DOHH2 (cell line): ENCODE data around the gene RAB26.

ENCODE experiments used
- H3F3A ChIP-seq: fragments of 200-600 bp; sonication (generic), shearing (Covaris generic); 2 replicates; pipeline ENCODE4 v1.6.0; 2016; ENCODE audit warnings: antibody characterized with exemption, mild to moderate bottlenecking; ENCODE audit not compliant: control insufficient read depth, insufficient read depth
- H3K27ac ChIP-seq: fragments of 200-600 bp; sonication (generic); 2 replicates; pipeline ENCODE4 v1.5.1; 2014; ENCODE audit warnings: low read depth, mild to moderate bottlenecking, low read length, moderate library complexity
- H3K27me3 ChIP-seq: fragments of 200-600 bp; sonication (generic); 2 replicates; pipeline ENCODE4 v1.6.1; 2014; ENCODE audit warnings: mild to moderate bottlenecking, low read length, mixed read lengths; ENCODE audit not compliant: control insufficient read depth
- H3K36me3 ChIP-seq: fragments of 200-600 bp; sonication (generic); 2 replicates; pipeline ENCODE4 v1.6.1; 2014; ENCODE audit warnings: mild to moderate bottlenecking, low read length, moderate library complexity, mixed read lengths; ENCODE audit not compliant: control insufficient read depth
- H3K4me1 ChIP-seq: fragments of 200-600 bp; sonication (generic); 2 replicates; pipeline ENCODE4 v1.6.1; 2014; ENCODE audit warnings: mild to moderate bottlenecking, low read length, mixed read lengths; ENCODE audit not compliant: control insufficient read depth
- H3K4me2 ChIP-seq: fragments of 200-600 bp; sonication (generic); 2 replicates; pipeline ENCODE4 v1.6.0; 2014; ENCODE audit warnings: mild to moderate bottlenecking, low read length, moderate library complexity
- H3K4me3 ChIP-seq: fragments of 200-600 bp; sonication (generic); 2 replicates; pipeline ENCODE4 v1.5.1; 2014; ENCODE audit warnings: mild to moderate bottlenecking, low read length, mixed read lengths
- H3K79me2 ChIP-seq: fragments of 200-600 bp; sonication (generic); 2 replicates; pipeline ENCODE4 v1.6.1; 2014; ENCODE audit warnings: mild to moderate bottlenecking, low read length, mixed read lengths; ENCODE audit not compliant: control insufficient read depth
- H3K9me2 ChIP-seq: fragments of 200-600 bp; sonication (generic); replicated peaks from 2 replicates; pipeline ENCODE4 v1.6.1; 2014; ENCODE audit warnings: mild to moderate bottlenecking, low read length, mixed read lengths; ENCODE audit not compliant: control insufficient read depth
- H3K9me3 ChIP-seq: fragments of 200-600 bp; sonication (generic); 2 replicates; pipeline ENCODE4 v1.6.1; 2014; ENCODE audit warnings: antibody characterized with exemption, low read length, mixed read lengths; ENCODE audit not compliant: control insufficient read depth, insufficient read depth
- H4K20me1 ChIP-seq: fragments of 200-600 bp; sonication (generic); 2 replicates; pipeline ENCODE4 v1.6.0; 2014; ENCODE audit warnings: low read depth, mild to moderate bottlenecking, antibody characterized with exemption, low read length, moderate library complexity; ENCODE audit not compliant: control insufficient read depth, insufficient read depth
- CTCF ChIP-seq: fragments of 200-600 bp; sonication (generic); IDR thresholded peaks from one replicate; pipeline ENCODE4 v1.5.1; 2014; ENCODE audit warnings: antibody characterized with exemption, mild to moderate bottlenecking, low read depth, low read length; ENCODE audit not compliant: poor library complexity, severe bottlenecking
- EZH2phosphoT487 ChIP-seq: fragments of 200-600 bp; sonication (generic); IDR thresholded peaks from 2 replicates; pipeline ENCODE4 v1.6.1; 2017; ENCODE audit warnings: borderline replicate concordance, mild to moderate bottlenecking, antibody characterized with exemption, low read length, moderate library complexity, mixed read lengths

RAB26 gene

DNA sequence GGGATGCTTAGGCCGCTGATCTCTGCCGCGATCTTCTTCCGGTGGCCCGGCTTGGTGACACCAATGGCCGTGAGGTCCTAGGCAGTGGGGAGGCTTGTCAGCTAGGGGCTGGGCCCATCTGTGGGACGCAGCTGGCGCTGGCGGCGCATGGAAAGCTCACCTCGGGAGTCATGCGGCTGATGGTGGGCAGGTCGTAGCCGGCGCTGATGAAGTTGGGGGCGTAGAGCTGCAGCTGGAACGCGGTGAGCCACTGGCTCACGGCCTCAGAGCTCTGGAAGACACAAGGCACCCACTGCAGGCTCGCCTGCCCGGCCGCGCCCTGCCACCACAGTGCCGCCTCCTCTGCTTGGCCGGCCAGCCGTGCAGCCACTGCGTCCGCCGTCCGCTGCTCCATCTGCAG, 35.2 kb downstream of the RAB26 start:
- no peaks in the 10 kb centered on the region for H3K9me3 ChIP-seq

DNA sequence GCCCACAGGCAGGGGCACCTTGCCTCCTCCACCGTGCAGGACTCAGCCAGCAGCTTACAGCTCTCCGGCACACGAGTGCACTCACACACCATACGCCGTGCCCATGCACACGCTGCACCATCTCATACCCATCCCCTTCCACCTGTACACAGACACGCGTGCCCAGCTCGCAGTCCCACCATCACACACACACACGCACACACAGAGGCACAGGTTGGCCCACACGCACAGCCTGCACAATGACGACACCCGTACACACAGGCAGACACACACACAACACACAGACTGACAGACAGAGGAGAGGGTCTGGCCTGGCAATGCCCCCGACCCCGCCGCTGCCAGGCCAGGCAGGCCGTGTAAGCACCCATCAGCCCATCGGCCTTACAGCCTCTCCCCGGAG, 35.9 kb downstream of the RAB26 start:
- TF ChIP-seq CTCF (no peak), EZH2phosphoT487 (no peak)
- H3K4me3 ChIP-seq = no peak overlapping the region
- no peak overlapping the region for H3K4me2 ChIP-seq
- 0 out of 2 replicates have a peak, but pooled peaks cover 2% of the 10 kb centered on the region for H3K4me1 ChIP-seq
- peaks cover 7% of the 10 kb centered on the region; the same call in 1 of the 2 replicates for H3K36me3 ChIP-seq
- no peaks in the 10 kb centered on the region for H3K27me3 ChIP-seq
- no peaks in the 10 kb centered on the region for H3K9me2 ChIP-seq
- no peaks in the 10 kb centered on the region for H4K20me1 ChIP-seq
- H3K79me2 ChIP-seq = no peaks in the 10 kb centered on the region
- no peaks in the 10 kb centered on the region for H3F3A ChIP-seq
- H3K9me3 ChIP-seq = no peaks in the 10 kb centered on the region
- no peak overlapping the region for H3K27ac ChIP-seq

More for the DNA sequence above, 35.2 kb downstream of the RAB26 start:
- Histone ChIP-seq H3K9me2 (no peaks in the 10 kb centered on the region), H3K27me3 (no peaks in the 10 kb centered on the region), H3K4me2 (no peak overlapping the region), H4K20me1 (no peaks in the 10 kb centered on the region), H3F3A (no peaks in the 10 kb centered on the region), H3K4me1 (0 out of 2 replicates have a peak, but pooled peaks cover 2% of the 10 kb centered on the region), H3K79me2 (no peaks in the 10 kb centered on the region), H3K36me3 (peaks cover 7% of the 10 kb centered on the region; the same call in 1 of the 2 replicates), H3K4me3 (no peak overlapping the region), H3K27ac (no peak overlapping the region)
- no peak for TF ChIP-seq EZH2phosphoT487
- TF ChIP-seq CTCF = no peak

DNA sequence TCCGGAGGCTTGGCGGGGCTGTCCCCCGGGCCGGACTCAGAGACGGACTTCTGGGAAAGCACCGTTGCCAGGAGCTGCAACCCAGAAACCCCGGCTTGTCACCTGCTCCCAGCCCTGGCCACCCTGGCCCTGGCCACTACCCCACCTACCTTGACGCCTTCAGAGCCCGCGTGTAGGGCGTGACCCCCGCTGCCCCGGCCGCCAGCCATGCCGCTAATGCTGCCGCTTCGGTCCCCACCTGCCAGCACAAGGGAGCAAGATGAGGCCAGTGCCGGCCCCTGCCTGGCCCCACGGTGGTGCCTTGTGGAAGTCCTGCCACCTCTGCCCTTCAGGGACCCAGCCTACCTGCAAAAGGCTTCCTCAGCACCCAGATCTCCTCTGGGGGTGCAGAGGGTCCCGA, 36.5 kb downstream of the RAB26 start:
- peaks cover 7% of the 10 kb centered on the region; the same call in 1 of the 2 replicates for H3K36me3 ChIP-seq
- H3K4me3 ChIP-seq = no peak overlapping the region
- H3K4me2 ChIP-seq = no peak overlapping the region
- TF ChIP-seq EZH2phosphoT487 (no peak), CTCF (no peak)
- no peaks in the 10 kb centered on the region for H3K27me3 ChIP-seq
- no peaks in the 10 kb centered on the region for H3K9me2 ChIP-seq
- no peaks in the 10 kb centered on the region for H3K79me2 ChIP-seq
- no peaks in the 10 kb centered on the region for H3K9me3 ChIP-seq
- H4K20me1 ChIP-seq = no peaks in the 10 kb centered on the region
- no peaks in the 10 kb centered on the region for H3F3A ChIP-seq
- no peak overlapping the region for H3K27ac ChIP-seq
- H3K4me1 ChIP-seq = 0 out of 2 replicates have a peak, but pooled peaks cover 2% of the 10 kb centered on the region
